Hepatocyte (in vitro differentiated cells): ENCODE results near the gene PTCD1. TPM values are rescaled to one million over a fixed set of nuclear protein-coding genes. Genes with fewer than 3 reads are reported as not detected.
A peak's percentile ranks its signal among the peaks of the same experiment; 100 is the strongest.
"Not testable (repeated sequence)": the region's sequence is repeated elsewhere in the genome, so short reads cannot be mapped to it uniquely, and the experiment has no call there.

ENCODE experiments used
- DNase-seq: peaks from one replicate; pipeline ENCODE4 v3.0.0-alpha.2; 2016; ENCODE audit warnings: low spot score
- H2AFZ ChIP-seq: fragments of 200-600 bp; sonication (generic); 2 replicates; pipeline ENCODE4 v1.6.0; 2016; ENCODE audit warnings: antibody characterized with exemption, mild to moderate bottlenecking
- H3K27ac ChIP-seq: fragments of 200-600 bp; sonication (generic); 2 replicates; pipeline ENCODE4 v1.5.1; 2016; ENCODE audit warnings: mild to moderate bottlenecking
- H3K27me3 ChIP-seq: fragments of 200-600 bp; sonication (generic); 2 replicates; pipeline ENCODE4 v1.6.1; 2016
- H3K36me3 ChIP-seq: fragments of 200-600 bp; sonication (generic); replicated peaks from 2 replicates; pipeline ENCODE4 v1.5.1; 2016; ENCODE audit warnings: low read depth; ENCODE audit not compliant: insufficient read depth
- H3K4me1 ChIP-seq: fragments of 200-600 bp; sonication (generic); 2 replicates; pipeline ENCODE4 v1.5.1; 2016; ENCODE audit warnings: mild to moderate bottlenecking, moderate library complexity; ENCODE audit not compliant: insufficient read depth
- H3K4me2 ChIP-seq: fragments of 200-600 bp; sonication (generic); 2 replicates; pipeline ENCODE4 v1.6.0; 2016
- H3K4me3 ChIP-seq: fragments of 200-600 bp; sonication (generic); 2 replicates; pipeline ENCODE4 v1.5.1; 2016; ENCODE audit warnings: mild to moderate bottlenecking
- H3K79me2 ChIP-seq: fragments of 200-600 bp; sonication (generic); 2 replicates; pipeline ENCODE4 v1.6.0; 2017; ENCODE audit warnings: mild to moderate bottlenecking
- H3K9me2 ChIP-seq: fragments of 200-600 bp; sonication (generic); replicated peaks from 2 replicates; pipeline ENCODE4 v1.6.0; 2017; ENCODE audit warnings: mild to moderate bottlenecking; ENCODE audit not compliant: insufficient read depth
- H3K9me3 ChIP-seq: fragments of 200-600 bp; sonication (generic); 2 replicates; pipeline ENCODE4 v1.5.1; 2016; ENCODE audit warnings: low read depth, mild to moderate bottlenecking
- H4K20me1 ChIP-seq: fragments of 200-600 bp; sonication (generic); 2 replicates; pipeline ENCODE4 v1.6.0; 2016; ENCODE audit warnings: mild to moderate bottlenecking; ENCODE audit not compliant: insufficient read depth, poor library complexity, severe bottlenecking
- EZH2 ChIP-seq: fragments of 200-600 bp; sonication (generic); IDR thresholded peaks from 2 replicates; pipeline ENCODE4 v1.6.1; 2016; ENCODE audit warnings: antibody characterized with exemption, mild to moderate bottlenecking, borderline replicate concordance
- EZH2phosphoT487 ChIP-seq: fragments of 200-600 bp; sonication (generic); IDR thresholded peaks from one replicate; pipeline ENCODE4 v1.6.1; 2018; ENCODE audit warnings: antibody characterized with exemption, mild to moderate bottlenecking, low read depth, moderate library complexity; ENCODE audit not compliant: unreplicated experiment, severe bottlenecking
- WGBS: methylation state at CpG from one replicate; pipeline ENCODE4 v1.1.6; 2016; ENCODE audit warnings: low lambda C conversion rate; ENCODE audit errors: missing lambda C conversion rate; 5-methylcytosine and 5-hydroxymethylcytosine counted together
- polyA plus RNA-seq: library from polyadenylated mRNA; unstranded; fragments of >200 nt; fragmentation: Nextera tagmentation; extraction: Ambion mirVana; gene quantifications from 2 replicates; pipeline ENCODE4 v1.2.1, GENCODE V29; 2016
- total RNA-seq: library from RNA; depleted of rRNA; stranded (reverse); fragments of >200 nt; gene quantifications from 2 replicates; pipeline ENCODE4 v1.2.3, GENCODE V29; 2014
- TF ChIP-seq, protein P1 (sequence below): fragments of 200-600 bp; sonication (generic); IDR thresholded peaks from 2 replicates; pipeline ENCODE4 v1.5.1; 2016; ENCODE audit warnings: antibody characterized with exemption, mild to moderate bottlenecking; ENCODE audit not compliant: poor library complexity

The PTCD1 gene
- total and polyA plus RNA-seq, 2 experiments from 2014 or later, result 10.8 to 11.3 TPM

DNA sequence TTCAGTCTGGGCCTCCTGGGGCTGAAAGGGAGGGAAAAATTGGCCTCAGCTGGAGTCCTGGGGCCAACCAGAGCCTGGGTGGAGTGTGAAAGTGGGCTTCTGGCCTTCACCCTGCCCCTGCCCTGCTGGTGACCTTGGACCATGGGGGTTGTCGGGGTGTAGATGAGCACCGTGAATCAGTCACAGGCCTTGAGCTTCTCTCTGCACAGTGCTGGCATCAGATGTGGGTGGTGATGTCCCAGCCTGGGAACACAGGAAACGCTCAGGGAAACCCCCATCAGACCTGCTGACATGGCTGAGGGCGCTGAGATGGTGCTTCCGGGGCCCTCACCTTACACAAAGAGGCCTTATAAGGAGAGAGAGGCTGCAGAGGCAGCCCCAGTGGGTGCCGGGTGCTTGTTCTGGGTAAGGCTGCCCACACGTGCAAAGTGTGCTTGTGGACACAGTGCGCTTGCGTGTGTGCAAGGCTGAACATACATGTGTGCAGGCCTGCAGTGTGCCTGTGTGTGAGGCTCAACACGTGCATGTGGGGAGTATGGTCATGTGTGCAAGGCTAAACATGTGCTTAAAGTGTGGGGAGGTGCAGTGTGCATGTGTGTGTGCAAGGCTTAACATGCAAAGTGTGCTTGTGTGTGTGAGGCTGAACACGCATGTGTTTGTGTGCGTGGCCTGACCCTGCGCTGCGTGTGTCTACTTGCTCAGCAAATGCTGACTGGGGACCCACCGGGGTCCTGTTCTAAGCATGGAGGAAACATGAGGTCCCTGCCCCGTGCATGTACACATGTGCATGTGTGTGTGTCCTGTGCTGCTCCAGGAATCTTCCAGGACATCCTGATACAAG is 57.6 kb downstream of the PTCD1 start:
- H4K20me1 ChIP-seq, result no peaks in the 10 kb centered on the region
- H3K4me3 ChIP-seq, result no peak overlapping the region
- no peak overlapping the region for H3K4me2 ChIP-seq
- H3K27me3 ChIP-seq, result no peaks in the 10 kb centered on the region
- no peaks in the 10 kb centered on the region for H3K9me2 ChIP-seq
- TF ChIP-seq, protein P1, sequence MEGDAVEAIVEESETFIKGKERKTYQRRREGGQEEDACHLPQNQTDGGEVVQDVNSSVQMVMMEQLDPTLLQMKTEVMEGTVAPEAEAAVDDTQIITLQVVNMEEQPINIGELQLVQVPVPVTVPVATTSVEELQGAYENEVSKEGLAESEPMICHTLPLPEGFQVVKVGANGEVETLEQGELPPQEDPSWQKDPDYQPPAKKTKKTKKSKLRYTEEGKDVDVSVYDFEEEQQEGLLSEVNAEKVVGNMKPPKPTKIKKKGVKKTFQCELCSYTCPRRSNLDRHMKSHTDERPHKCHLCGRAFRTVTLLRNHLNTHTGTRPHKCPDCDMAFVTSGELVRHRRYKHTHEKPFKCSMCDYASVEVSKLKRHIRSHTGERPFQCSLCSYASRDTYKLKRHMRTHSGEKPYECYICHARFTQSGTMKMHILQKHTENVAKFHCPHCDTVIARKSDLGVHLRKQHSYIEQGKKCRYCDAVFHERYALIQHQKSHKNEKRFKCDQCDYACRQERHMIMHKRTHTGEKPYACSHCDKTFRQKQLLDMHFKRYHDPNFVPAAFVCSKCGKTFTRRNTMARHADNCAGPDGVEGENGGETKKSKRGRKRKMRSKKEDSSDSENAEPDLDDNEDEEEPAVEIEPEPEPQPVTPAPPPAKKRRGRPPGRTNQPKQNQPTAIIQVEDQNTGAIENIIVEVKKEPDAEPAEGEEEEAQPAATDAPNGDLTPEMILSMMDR, result no peak
- TF ChIP-seq EZH2phosphoT487 (no peak), EZH2 (no peak)
- H3K27ac ChIP-seq, result peak overlapping the region; percentile 76
- WGBS, result 92% methylated on average over 16 of the region's 16 CpGs
- no peak for DNase-seq
- no peak overlapping the region for H2AFZ ChIP-seq
- no peaks in the 10 kb centered on the region for H3K36me3 ChIP-seq
- no peaks in the 10 kb centered on the region for H3K9me3 ChIP-seq
- H3K4me1 ChIP-seq, result peaks cover 15% of the 10 kb centered on the region
- H3K79me2 ChIP-seq, result peaks cover 40% of the 10 kb centered on the region

DNA sequence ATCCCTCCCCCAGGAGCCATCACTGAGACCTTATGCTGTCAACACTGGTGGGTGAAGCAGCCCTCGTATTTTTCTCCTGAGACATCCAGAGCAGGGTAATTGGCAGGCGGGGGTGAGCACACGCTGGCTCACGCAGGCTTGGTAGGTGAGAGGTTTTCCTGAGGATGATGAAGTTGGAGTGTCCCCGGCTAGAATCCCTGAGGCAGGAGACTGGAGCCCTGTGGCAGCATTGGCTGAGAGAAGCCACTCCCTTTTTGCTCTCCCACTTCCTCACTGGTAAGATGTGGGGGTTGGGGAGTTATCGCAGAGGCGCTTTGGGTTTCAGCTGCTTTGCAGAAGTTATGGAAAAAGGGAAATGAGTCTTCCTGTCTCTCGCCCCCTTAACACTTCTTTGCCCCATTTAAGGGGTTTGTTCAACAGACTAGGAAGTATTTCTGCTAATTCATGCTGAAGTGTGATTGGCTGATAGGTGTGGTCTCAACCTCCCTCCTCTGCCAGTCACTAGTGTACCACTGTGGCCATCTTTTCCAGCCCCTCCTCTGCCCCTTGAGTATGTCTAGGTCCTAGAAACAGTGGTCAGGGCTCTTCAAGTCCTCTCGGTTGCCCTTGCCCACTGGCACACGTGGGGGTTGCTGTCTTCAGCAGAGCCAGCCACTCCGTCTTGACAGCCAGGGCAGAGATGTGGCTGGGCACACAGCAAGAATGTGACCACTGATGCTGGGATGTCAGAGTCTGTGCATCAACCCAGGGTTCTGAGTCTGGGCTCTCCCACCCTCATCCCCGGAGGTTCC is 58.4 kb downstream of the PTCD1 start:
- no peaks in the 10 kb centered on the region for H3K27me3 ChIP-seq
- H2AFZ ChIP-seq, result no peak overlapping the region
- peak overlapping the region; percentile 76 for H3K27ac ChIP-seq
- no peaks in the 10 kb centered on the region for H3K9me3 ChIP-seq
- TF ChIP-seq, protein P1, result no peak
- no peak for TF ChIP-seq EZH2phosphoT487
- TF ChIP-seq EZH2, result no peak
- H3K79me2 ChIP-seq, result peaks cover 44% of the 10 kb centered on the region
- 85% methylated on average over 12 of the region's 12 CpGs for WGBS
- H3K36me3 ChIP-seq, result no peaks in the 10 kb centered on the region
- DNase-seq, result no peak
- H4K20me1 ChIP-seq, result no peaks in the 10 kb centered on the region
- H3K4me2 ChIP-seq, result no peak overlapping the region
- H3K9me2 ChIP-seq, result no peaks in the 10 kb centered on the region
- H3K4me3 ChIP-seq, result no peak overlapping the region
- peaks cover 18% of the 10 kb centered on the region for H3K4me1 ChIP-seq

DNA sequence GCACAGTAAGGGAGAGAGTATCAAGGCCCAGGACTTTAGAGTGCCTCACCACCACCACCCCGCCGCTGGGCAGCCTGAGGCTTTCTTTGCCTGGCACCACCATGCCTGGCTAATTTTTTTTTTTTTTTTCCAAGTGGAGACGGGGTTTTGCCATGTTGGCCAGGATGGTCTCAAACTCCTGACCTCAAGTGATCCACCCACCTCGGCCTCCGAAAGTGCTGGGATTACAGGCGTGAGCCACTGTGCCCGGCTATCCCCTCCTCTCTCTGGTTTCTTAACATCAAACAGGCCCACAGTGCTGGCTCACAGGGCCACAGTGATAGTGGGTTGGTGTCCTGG is 58.9 kb downstream of the PTCD1 start:
- H3K4me2 ChIP-seq, H3K27me3 ChIP-seq, H3K36me3 ChIP-seq, H2AFZ ChIP-seq, H3K4me3 ChIP-seq, H4K20me1 ChIP-seq, DNase-seq, H3K9me3 ChIP-seq, H3K9me2 ChIP-seq: not testable (repeated sequence)
- Histone ChIP-seq H3K27ac (peak overlapping the region; percentile 76), H3K4me1 (peaks cover 18% of the 10 kb centered on the region), H3K79me2 (peaks cover 44% of the 10 kb centered on the region)
- WGBS, result 83% methylated on average over 7 of the region's 7 CpGs

DNA sequence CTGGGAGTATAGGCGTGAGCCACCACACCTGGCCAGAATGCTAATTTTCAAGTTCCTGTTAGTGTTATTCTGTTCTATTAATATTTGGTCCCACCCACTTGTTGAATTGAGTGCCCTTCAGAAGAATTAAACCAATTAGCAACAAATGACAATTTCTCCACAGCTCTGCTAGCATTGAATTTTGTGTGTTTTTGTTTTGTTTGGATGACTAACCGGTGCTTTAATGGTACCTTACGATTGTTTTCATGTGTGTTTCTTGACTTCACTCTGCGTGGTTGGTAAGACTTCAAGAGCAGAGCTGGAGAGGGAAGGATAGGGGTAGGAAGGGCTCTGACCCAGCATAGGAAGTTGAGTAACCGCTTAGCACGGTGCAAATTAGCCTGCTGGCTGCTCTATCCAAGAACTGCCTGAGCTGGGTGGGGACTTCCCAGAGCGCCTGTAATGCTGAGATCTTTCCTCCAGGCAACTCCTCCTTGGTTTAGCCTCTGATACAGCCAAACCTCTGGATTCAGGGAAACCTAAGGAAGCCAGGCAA is 59.5 kb downstream of the PTCD1 start:
- peaks cover 44% of the 10 kb centered on the region for H3K79me2 ChIP-seq
- no peak overlapping the region for H3K4me2 ChIP-seq
- TF ChIP-seq, protein P1, result no peak
- no peak for TF ChIP-seq EZH2phosphoT487

More for the DNA sequence above, 59.5 kb downstream of the PTCD1 start:
- Histone ChIP-seq H3K36me3 (no peaks in the 10 kb centered on the region), H3K27me3 (no peaks in the 10 kb centered on the region), H3K9me3 (no peaks in the 10 kb centered on the region), H3K4me3 (no peak overlapping the region), H3K9me2 (no peaks in the 10 kb centered on the region), H2AFZ (no peak overlapping the region), H4K20me1 (no peaks in the 10 kb centered on the region), H3K4me1 (peaks cover 18% of the 10 kb centered on the region), H3K27ac (peak overlapping the region; percentile 76)
- peak; percentile 61 for DNase-seq
- WGBS, result 85% methylated on average over 7 of the region's 7 CpGs
